ENCODE data around the gene UBASH3A.

Gene UBASH3A

GRCh38 chr21:42481169-42481568 lies 77.5 kb downstream of the UBASH3A start:
- DNase-seq (ENCODE audit: low read depth in 1 of 2, low spot score in 1 of 2) = no peak

- DNase-seq (ENCODE audit: low read depth in 1 of 2, low spot score in 1 of 2) = no peak
Measured at GRCh38 chr21:42484966-42485365, 81.3 kb downstream of the UBASH3A start.

GRCh38 chr21:42486072-42486471 lies 82.4 kb downstream of the UBASH3A start:
- DNase-seq (ENCODE audit: low read depth in 1 of 2, low spot score in 1 of 2) = no peak

GRCh38 chr21:42486531-42486930 lies 82.8 kb downstream of the UBASH3A start:
- no peak for DNase-seq (ENCODE audit: low read depth in 1 of 2, low spot score in 1 of 2)

- no peak for DNase-seq (ENCODE audit: low read depth in 1 of 2, low spot score in 1 of 2)
Measured at GRCh38 chr21:42489006-42489563, 85.4 kb downstream of the UBASH3A start.

- no peak for DNase-seq (ENCODE audit: low read depth in 1 of 2, low spot score in 1 of 2)
Measured at GRCh38 chr21:42489991-42490390, 86.3 kb downstream of the UBASH3A start.

GRCh38 chr21:42490720-42491119 lies 87.0 kb downstream of the UBASH3A start:
- DNase-seq (ENCODE audit: low read depth in 1 of 2, low spot score in 1 of 2) = no peak

GRCh38 chr21:42491328-42491727 lies 87.6 kb downstream of the UBASH3A start:
- no peak for DNase-seq (ENCODE audit: low read depth in 1 of 2, low spot score in 1 of 2)

- DNase-seq (ENCODE audit: low read depth in 1 of 2, low spot score in 1 of 2) = no peak
Measured at GRCh38 chr21:42492201-42492600, 88.5 kb downstream of the UBASH3A start.

- no peak for DNase-seq (ENCODE audit: low read depth in 1 of 2, low spot score in 1 of 2)
Measured at GRCh38 chr21:42493109-42494060, 89.7 kb downstream of the UBASH3A start.

- DNase-seq (ENCODE audit: low read depth in 1 of 2, low spot score in 1 of 2) = no peak
Measured at GRCh38 chr21:42495027-42495426, 91.3 kb downstream of the UBASH3A start.

GRCh38 chr21:42495765-42496119 lies 92.0 kb downstream of the UBASH3A start:
- no peak for DNase-seq (ENCODE audit: low read depth in 1 of 2, low spot score in 1 of 2)

GRCh38 chr21:42496120-42496838 lies 92.6 kb downstream of the UBASH3A start, which contains the start of gene RSPH1:
RSPH1 (minus strand) TSS chr21:42496224; CDS start chr21:42496186, 38 bp downstream.
- peak; percentile 98 to 99 for DNase-seq (ENCODE audit: low read depth in 1 of 2, low spot score in 1 of 2)

- no peak for DNase-seq (ENCODE audit: low read depth in 1 of 2, low spot score in 1 of 2)
Measured at GRCh38 chr21:42496839-42497202, 93.1 kb downstream of the UBASH3A start.
